CD4-positive, alpha-beta T cell treated with Interleukin-4 for 4 hours (primary cell): ENCODE results near the gene INPP1.
"Not testable (repeated sequence)": the region's sequence is repeated elsewhere in the genome, so short reads cannot be mapped to it uniquely, and the experiment has no call there.

ENCODE experiments used
- DNase-seq: peaks from one replicate; pipeline ENCODE4 v3.0.0-alpha.2; 2020

The INPP1 gene, protein sequence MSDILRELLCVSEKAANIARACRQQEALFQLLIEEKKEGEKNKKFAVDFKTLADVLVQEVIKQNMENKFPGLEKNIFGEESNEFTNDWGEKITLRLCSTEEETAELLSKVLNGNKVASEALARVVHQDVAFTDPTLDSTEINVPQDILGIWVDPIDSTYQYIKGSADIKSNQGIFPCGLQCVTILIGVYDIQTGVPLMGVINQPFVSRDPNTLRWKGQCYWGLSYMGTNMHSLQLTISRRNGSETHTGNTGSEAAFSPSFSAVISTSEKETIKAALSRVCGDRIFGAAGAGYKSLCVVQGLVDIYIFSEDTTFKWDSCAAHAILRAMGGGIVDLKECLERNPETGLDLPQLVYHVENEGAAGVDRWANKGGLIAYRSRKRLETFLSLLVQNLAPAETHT

DNA sequence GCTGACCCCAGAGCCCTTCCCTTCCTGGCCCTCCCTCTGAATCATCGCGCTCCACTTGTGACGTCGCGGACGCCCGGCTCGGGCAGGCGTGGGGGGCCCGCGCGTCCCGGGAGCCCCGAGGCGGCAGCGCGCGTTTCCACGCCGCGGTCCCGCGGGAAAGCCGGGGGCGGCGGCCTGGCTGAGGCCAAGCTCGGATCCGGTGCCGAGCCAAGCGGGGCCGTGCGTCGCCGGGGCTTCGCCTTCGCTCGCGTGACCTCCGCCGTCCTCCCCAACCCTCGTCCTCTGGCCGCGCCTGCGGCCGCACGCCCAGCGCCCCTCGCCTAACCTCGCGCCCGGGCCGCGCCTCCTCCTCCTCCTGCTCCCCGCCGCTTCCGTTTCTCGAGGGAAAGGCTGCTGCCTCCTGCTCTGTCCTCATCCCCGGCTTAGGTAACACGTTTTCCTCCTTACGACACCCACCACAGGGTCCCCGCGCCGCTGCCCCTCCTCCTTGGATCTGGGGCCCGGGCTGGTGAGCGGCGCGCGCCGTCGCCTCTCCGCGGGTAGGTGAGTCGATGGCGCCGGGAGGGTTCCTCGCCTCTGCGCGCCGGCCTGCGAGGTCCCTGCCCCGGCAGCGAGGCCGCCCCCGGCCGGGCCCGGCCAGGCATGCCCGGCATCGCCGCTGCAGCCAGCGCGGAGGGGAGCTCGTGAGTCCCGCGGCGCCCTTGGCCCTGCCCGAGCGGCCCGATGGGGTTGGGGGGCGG lies at the start of gene INPP1:
Gene INPP1 (plus strand): TSS at position 54 of the 740 bp plus-strand sequence. CDS start 16,514 bp downstream, outside the sequence.
- DNase-seq, result peak; percentile 22

DNA sequence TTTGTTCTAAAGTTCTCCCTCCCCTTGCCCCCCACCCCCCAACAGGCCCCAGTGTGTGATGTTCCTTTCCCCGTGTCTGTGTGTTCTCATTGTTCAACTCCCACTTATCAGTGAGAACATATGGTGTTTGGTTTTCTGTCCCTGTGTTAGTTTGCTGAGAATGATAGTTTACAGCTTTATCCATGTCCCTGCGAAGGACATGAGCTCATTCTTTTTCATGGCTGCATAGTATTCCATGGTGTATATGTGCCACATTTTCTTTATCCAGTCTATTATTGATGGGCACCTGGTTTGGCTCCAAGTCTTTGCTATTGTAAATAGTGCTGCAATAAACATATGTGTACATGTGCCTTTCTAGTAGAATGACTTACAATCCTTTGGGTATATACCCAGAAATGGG lies 45.5 kb upstream of the INPP1 start:
- not testable (repeated sequence) for DNase-seq

DNA sequence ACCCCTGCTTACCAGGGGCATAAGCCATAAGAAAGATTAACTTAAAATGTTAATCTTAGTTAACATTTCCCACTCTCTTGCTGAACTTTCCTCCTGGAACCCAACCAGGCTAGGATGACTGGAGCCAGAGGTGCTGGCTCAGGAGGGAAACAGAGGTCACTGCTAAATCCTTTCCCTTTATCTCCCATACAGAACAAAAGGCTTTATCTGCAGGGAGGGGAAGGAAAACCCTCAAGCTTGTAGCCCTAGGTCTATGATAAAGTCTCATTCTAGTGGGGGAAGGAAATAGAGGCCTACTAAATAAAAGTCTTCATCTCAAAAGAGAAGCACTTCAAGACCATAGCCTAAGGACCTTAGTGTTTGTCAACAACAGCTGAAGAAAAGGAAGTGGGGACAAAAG lies 42.4 kb upstream of the INPP1 start:
- no peak for DNase-seq

DNA sequence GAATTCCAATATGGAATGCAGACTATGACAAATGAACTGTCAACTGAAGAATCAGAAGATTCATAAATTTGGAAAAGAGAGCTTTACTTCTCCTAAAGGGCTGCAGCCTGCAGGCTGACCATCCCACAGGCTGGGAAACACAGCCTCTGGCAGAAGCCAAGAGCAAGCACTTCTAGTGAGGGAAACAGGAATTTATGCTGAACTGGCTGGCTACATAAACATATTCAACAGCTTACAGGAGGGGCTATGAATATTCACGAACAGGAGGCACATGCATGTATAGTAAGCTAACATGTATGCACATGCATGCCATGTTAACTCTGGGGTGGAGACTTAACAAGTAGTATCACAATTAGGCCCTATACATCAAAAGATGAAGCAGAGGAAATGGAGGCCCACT lies 41.3 kb upstream of the INPP1 start:
- no peak for DNase-seq

DNA sequence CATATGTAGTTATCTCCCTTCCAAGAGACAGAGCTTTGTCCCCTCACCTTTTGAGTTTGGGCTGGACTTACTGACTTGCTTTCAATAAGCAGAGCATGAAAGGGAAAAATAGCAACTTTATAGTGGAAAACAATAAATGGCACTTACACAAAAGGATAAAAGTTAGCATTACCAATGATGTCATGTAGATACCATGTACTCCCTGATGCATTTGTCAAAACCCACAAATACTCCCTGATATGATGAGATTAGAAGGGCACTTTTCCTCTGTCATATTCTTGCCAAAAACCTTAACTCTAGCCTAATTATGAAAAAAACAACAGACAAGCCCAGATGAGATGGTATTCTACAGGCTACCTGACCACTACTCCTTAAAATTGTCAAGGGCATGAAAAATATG lies 39.7 kb upstream of the INPP1 start:
- no peak for DNase-seq

DNA sequence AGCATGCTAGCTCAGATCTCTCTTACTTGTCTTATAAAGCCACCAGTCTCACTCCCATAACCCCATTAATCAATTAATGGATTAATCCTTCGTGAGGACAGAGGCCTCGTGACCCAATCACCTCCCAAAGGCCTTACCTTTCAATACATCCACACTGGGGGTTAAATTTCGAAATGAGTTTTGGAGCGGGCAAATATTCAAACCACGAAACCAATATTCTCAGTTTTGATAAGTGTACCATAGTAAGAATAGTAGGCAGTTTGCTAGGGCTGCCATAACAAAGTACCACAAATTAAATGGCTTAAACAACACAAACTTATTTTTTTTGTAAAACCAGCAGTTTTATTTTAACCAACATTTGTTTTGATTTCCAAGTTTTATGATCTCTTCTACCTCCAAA lies 39.0 kb upstream of the INPP1 start:
- no peak for DNase-seq

DNA sequence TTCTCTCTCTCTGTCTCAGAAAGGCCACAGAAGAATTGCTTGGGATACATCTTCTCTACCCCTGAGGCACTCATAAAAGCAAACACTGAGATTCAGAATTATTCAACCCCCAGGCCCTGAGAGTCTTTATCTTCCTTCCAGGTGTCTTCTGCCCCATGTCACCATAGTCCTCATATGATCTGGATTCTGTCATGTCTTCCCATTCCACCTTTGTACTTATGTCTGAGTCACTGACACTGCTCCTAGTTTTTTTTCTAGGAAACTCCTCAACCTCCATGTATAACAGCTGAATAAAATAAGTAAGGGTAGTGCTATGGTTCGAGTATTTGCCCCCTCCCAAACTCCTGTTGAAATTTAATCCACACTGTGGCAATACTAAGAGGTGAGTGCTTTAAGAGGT lies 35.4 kb upstream of the INPP1 start:
- no peak for DNase-seq

DNA sequence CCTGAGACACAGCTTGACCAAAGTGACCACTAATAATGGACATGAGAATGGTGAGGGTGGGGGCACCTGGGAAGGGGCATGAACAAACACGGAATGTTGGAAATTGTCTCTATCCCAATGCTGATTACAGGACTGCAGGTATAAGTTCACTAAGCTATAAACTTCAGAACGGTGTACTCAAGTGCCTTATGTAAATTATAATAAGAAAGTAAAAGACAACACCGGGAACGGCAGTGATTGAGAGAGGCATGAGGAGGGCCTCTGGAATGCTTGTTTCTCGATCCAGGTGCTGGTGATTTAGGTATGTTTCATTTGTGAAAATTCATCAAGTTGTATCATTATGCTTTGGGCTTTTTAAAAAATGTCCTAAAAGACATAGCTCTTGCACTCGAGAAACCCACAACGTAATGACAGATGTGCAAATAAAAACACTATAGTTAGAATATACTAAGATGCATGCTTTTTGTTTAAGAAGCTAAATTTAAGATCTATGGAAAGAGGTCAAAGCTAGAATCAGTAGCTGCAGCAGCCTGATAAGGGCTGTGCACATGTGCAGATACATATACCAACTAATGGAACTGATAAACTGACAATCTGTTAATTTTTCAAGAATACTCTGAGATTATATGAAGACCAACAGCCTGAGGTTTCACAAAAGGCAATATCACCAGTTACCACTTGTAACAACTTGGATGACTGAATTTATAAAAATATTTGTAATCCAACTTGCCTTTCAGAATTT lies 31.3 kb upstream of the INPP1 start:
- DNase-seq, result no peak

DNA sequence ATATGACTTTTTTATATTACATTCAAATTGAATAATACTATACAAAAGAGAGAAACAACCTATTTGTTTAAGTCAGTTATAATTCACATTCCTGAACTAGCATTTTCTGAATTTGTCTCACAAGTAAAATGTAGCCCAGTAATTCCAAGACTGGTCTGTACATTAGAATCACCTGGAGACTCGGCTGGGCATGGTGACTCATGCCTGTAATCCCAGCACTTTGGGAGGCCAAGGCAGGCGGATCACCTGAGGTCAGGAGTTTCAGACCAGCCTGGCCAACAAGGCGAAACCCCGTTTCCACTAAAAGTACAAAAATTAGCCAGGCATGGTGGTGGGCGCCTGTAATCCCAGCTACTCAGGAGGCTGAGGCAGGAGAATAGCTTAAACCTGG lies 30.8 kb upstream of the INPP1 start:
- DNase-seq, result not testable (repeated sequence)

DNA sequence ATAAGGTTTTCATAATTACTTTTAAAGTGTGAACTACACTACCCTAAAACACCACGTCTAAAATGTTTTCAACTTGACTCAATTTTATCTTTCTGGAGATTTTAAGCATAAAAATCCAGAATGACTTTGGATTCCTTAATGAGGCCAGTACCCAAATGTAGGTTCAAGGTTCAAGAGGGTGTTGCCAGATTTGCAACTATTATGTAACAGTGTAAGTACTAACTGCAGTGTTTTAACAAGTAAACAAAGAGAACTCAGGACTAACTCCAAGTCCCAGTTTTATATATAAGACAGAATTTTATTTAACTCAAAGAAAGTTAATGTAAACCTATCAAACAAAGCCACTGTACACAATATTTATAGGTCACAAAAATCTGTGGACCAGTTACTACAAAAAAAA lies 29.5 kb upstream of the INPP1 start:
- DNase-seq, result no peak

DNA sequence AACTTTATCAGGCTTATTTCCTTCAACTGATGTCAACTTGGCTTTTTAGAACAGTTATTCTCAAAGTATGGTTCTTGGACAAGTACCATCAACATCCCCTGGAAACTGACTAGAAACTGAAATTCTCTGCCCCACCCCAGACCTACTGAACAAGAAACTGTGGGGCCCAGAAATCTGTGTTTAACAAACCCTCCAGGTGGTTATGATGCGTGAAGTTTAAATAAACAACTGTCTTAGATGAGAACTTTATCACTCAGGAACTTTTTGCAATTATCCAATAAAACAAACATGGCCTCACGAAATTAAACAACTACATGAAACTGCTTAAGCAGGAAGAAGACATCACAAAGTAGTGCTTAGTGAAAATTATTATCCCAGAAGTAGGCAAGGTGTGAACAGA lies 28.1 kb upstream of the INPP1 start:
- no peak for DNase-seq

DNA sequence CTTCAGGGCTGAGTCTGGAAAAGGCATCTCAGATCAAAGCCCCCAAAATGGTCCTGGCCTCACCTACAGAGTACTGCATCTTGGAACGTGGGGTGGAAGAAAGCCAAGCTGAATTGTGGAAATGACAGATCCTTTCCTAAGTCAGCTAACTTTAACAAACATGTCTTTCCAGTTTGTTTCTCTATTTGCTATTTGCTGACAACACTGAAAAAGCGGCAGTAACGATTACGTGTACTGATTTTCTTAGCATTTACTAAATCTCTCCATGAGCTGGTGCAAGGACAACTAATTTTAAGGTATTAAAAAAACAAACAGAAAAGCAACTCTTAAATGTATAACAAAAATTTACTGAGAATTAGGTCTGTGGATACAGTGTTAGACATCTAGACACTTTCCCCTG lies 24.9 kb upstream of the INPP1 start:
- DNase-seq, result no peak

DNA sequence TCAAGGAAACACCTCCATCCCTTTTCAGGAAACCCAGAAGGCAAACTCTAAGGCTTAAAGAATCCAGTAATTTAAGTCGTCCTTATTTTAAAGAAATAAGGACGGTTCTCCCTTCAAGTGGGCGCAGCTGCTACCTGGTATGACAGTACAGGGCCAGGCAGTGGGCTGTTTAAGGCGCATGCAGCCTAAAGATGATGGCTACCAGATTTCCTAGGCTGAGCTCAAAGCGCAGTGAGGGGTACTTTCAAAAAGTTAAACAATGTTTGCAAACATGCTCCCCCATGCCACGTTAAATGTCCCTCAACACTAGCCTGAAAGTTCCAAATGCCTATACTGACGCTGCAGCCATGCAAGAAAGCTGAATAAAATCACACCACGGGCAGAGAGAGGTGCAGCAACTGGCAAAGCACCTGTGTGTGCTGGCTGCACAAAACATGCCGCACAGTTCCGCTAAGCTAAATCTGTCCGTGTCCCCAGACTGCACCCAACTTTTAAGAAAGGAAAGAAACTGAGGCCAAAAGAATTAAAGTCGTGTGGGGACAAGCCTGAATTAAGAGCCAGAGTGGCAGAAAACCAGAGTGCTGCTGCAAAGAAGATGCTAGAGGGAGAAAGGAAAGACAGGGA lies 24.3 kb upstream of the INPP1 start:
- peak; percentile 22 for DNase-seq

DNA sequence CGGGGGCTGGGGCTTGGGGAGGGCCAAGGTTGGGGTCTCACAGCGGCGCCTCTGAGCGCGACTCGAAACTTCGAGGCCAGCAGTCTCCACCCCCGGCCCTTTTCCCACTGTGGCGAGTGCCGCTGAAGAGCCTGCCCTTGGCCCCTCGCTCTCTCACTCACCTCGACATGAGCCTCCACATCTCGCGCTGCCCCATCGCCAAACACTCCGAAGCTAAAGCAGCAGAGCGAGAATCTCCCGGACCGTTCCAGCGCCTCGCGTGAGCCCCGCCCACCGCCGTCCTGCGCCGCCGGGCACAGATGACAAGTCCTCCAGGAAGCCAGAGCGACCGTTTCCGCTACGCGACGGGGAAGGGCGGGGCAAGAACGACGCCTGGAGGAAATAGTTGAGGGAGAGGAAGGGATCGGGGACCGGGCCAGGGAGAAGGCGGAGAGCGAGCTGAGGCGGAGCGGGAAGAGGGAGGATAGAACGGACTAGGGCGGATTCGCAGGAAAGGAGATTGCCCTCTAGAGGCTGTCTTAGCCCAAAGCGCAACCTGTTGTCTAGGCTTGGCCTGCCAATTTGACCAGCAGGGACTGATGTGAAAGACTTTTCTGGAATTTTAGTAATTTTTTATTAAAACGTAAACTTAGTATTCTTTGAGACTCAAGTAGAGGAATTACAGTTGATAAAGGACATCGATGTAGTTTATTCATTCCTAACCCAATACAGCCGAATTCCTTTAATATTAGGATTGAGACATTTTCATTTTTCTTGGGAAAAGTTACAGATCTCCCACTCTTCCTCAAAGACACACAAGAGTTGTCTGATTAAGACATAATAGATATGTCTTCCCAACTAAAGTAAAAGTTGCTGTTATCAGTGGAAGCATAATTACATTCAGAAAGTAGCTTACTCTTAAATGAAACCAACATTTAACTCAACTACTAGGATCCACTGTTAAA lies 23.6 kb upstream of the INPP1 start, which contains the start of gene HIBCH:
Gene HIBCH (minus strand): TSS at position 272 of the 944 bp plus-strand sequence. CDS start 76 bp downstream, at position 196.
- DNase-seq, result peak; percentile 84

DNA sequence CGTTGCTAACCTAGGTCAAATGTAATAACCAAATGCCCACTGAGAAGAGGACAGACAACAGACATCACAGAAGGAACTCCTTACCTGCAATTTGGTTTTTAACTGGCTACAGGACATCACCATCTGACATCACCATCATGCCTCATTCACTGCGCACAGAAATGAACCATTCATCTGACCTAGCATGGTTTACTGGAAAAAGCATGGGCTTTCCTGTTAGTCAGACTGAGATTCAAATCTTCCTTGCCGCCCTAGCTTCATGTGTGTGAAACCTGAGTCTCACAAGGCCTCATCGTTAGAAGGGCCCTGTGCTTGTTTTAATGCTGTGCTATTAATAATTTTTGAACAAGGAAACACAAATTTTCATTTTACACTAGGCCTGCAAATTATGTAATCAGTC lies 22.7 kb upstream of the INPP1 start:
- no peak for DNase-seq

DNA sequence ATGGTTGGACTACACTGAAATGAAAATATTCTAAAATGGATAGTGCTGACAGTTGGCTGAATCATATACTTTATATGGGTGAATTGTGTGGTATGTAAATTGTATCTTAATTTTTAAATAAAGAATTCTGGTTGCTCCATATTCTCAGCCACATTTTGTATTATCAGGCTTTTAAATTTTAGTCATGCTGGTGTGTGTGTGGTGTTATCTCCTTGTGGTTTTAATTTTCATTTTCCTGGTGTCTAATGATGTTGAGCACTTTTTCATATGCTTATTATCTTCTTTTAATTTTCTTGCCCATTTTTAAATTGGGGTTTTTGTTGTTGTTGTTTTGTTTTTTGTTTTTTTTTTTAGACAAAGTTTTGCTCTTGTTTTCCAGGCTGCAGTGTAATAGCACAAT lies 20.0 kb upstream of the INPP1 start:
- DNase-seq, result no peak

DNA sequence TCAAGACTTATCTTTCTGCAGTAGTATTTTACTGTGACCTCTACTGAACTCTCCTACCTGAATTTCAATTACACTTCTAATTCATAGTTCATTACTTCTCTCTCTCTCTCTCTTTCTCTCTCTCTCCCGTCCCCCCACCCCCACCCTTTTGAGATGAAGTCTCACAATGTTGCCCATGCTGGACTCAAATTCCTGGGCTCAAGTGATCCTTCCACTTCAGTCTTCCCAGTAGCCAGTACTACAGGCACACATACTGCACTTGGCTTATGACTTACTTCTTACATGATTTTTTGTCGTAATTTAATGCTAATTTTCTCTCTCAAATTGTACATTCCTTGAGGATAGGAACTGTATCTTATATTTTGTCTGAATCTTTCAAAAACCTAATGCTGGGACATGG lies 17.8 kb upstream of the INPP1 start:
- DNase-seq, result no peak

DNA sequence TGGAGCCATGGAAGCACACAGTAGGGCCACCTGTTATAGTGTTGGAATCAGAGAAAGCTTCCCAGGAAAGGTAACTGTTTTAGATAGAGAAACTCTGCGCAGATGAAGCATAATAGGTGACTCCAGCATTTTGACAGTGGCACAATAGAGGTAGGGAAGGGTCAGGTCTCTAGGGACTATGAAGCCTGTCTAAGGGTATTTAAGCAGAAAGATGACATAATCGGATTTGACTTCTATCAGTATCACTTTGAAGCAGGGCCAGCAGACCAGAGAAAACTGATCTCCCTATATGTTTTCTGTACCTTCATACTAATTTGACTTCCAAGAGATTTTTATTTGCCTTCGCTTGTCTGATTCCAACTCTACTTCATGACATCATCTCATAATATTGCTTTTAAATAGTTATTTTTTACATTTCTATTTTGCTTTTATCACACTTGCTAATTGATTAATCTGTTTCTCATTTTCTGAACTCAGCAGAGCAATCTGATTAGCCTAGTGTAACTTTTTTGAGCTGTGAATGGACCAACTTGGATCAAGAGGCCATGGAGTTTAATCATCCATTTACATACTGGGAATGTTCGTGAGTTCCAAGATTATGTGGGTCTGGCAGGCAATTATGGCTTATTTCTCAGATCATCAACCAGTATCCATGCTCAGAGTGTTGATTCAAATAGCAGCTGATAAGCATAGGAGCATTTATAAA lies 15.4 kb upstream of the INPP1 start:
- no peak for DNase-seq

DNA sequence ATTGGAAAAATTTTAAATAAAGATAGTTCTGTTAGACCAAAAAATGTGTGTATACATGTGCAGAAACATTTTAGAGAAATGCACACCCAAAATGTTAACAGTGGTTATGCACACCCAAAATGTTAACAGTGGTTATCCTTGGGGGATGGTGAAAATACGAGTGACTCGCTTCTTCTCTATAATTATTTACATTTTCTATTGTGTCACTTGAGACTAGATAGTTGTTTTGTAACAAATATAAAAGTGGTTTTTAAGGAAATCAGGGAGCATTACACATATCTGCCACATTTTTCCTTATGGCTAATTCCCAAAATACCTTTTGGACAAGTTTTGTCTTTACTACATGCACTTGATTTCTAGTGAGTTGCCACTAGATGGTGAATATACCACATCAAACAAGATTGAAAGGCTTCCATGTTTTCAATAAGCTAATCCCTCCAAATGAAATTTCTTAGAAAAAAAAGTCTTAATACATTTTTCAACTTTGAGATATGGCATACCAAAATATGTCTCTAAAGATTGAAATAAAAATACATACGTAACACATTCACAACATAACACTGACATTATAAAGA lies 14.7 kb upstream of the INPP1 start:
- DNase-seq, result no peak

DNA sequence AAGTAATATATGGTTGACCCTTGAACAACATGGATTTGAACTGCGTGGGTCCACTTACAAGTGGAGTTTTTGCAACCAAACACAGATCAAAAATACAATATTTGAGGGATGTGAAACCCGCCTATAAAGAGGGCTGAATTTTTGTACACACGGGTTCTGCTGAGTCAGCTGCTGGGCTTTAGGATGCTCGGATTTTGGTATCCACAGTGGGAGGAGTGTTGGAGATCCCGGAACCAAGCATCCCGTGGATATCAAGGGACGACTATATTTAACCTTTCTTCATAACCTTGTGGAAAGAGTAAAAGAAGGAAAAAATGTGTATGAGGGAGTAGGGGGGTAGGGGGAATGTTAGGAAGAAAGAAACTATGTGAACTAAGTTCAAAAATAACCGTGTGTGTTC lies 10.0 kb upstream of the INPP1 start:
- DNase-seq, result no peak

DNA sequence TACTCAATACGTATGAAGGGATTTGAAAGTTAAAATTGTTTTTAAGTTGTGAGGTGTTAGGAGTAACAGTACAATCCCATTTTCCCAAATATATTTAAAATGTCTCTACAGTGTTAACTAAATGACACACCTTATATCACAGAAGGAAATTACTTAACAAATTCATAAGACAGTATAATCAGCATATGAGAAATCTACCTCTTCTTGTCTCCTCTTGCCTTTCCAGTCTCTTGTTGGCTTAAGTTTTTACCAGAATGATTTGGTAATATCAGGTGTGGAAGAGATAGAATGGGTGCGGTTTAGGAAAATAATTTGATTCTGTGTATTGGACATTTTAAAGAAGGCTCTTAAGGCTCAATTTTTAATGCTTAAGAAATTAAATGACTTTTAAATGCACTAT lies 9.5 kb upstream of the INPP1 start:
- DNase-seq, result no peak
